Neuronal stem cell (in vitro differentiated cells): ENCODE results near the gene RNF157.
A peak's percentile ranks its signal among the peaks of the same experiment; 100 is the strongest.

Source experiments
- DNase-seq: peaks from one replicate; pipeline ENCODE4 v3.0.0-alpha.2; 2013; ENCODE audit warnings: low spot score
- H2AFZ ChIP-seq: one replicate; pipeline ENCODE4 v1.6.1; 2013; ENCODE audit warnings: mild to moderate bottlenecking, low read length, inconsistent platforms
- H2AK5ac ChIP-seq: 2 replicates; pipeline ENCODE4 v1.6.1; 2013; ENCODE audit warnings: low read depth, mild to moderate bottlenecking, inconsistent platforms, low read length, moderate library complexity, mixed read lengths
- H2BK120ac ChIP-seq: 2 replicates; pipeline ENCODE4 v1.6.1; 2013; ENCODE audit warnings: low read depth, mild to moderate bottlenecking, inconsistent platforms, low read length, moderate library complexity, mixed read lengths
- H2BK12ac ChIP-seq: one replicate; pipeline ENCODE4 v1.6.1; 2013; ENCODE audit warnings: low read length, inconsistent platforms
- H2BK15ac ChIP-seq: 2 replicates; pipeline ENCODE4 v1.6.1; 2013; ENCODE audit warnings: mild to moderate bottlenecking, low read length, inconsistent platforms, mixed read lengths
- H2BK5ac ChIP-seq: one replicate; pipeline ENCODE4 v1.6.1; 2013; ENCODE audit warnings: inconsistent platforms, mild to moderate bottlenecking, low read length, moderate library complexity
- H3K14ac ChIP-seq: one replicate; pipeline ENCODE4 v1.6.1; 2013; ENCODE audit warnings: low read length, inconsistent platforms
- H3K18ac ChIP-seq: 2 replicates; pipeline ENCODE4 v1.6.1; 2013; ENCODE audit warnings: low read length, inconsistent platforms
- H3K23ac ChIP-seq: 2 replicates; pipeline ENCODE4 v1.6.1; 2013; ENCODE audit warnings: low read depth, mild to moderate bottlenecking, mixed read lengths, low read length, inconsistent platforms; ENCODE audit not compliant: poor library complexity
- H3K27ac ChIP-seq: replicated peaks from 3 replicates; pipeline ENCODE4 v1.5.1; 2013; ENCODE audit warnings: low read length, inconsistent platforms
- H3K27me3 ChIP-seq, 3 experiments: 2 replicates each; pipeline ENCODE4 v1.6.1; 2013; ENCODE audit warnings: low read length in 3 of 3, mild to moderate bottlenecking in 2 of 3, inconsistent platforms in 1 of 3, low read depth in 1 of 3, mixed read lengths in 1 of 3, moderate library complexity in 1 of 3; ENCODE audit not compliant: control insufficient read depth in 3 of 3, insufficient read depth in 3 of 3
- H3K36me3 ChIP-seq, 2 donors: replicated peaks in 1 of 2; 2 replicates each; pipeline ENCODE4 v1.6.1; 2013; ENCODE audit warnings: low read length in 2 of 2; ENCODE audit not compliant: control insufficient read depth in 2 of 2, insufficient read depth in 2 of 2
- H3K4ac ChIP-seq: 2 replicates; pipeline ENCODE4 v1.6.1; 2013; ENCODE audit warnings: inconsistent platforms, mild to moderate bottlenecking, low read length, moderate library complexity
- H3K4me1 ChIP-seq, 2 donors: 1 replicate in 1 of 2; 2 replicates in 1 of 2; pipeline ENCODE4 v1.6.1; 2013; ENCODE audit warnings: low read length in 2 of 2, low read depth in 1 of 2; ENCODE audit not compliant: control insufficient read depth in 2 of 2, insufficient read depth in 1 of 2
- H3K4me2 ChIP-seq: one replicate; pipeline ENCODE4 v1.6.1; 2013; ENCODE audit warnings: mild to moderate bottlenecking, low read length, inconsistent platforms; ENCODE audit not compliant: insufficient read depth, poor library complexity, severe bottlenecking
- H3K4me3 ChIP-seq, 2 donors: 2 replicates each; pipeline ENCODE4 v1.5.1; 2013; ENCODE audit warnings: low read length in 2 of 2, mild to moderate bottlenecking in 2 of 2, inconsistent platforms in 1 of 2, moderate library complexity in 1 of 2
- H3K79me1 ChIP-seq: one replicate; pipeline ENCODE4 v1.6.1; 2013; ENCODE audit warnings: low read depth, mild to moderate bottlenecking, inconsistent platforms, low read length, moderate library complexity
- H3K9ac ChIP-seq: one replicate; pipeline ENCODE4 v1.6.1; 2013; ENCODE audit warnings: mild to moderate bottlenecking, low read depth, low read length, inconsistent platforms; ENCODE audit not compliant: poor library complexity
- H3K9me3 ChIP-seq, 2 donors: replicated peaks in 1 of 2; 2 replicates each; pipeline versions ENCODE3 to v1.6.1; 2013; ENCODE audit warnings: low read length in 2 of 2, mild to moderate bottlenecking in 2 of 2, inconsistent platforms in 1 of 2, low read depth in 1 of 2, mixed read lengths in 1 of 2, moderate library complexity in 1 of 2; ENCODE audit not compliant: control insufficient read depth in 2 of 2, insufficient read depth in 1 of 2
- H4K8ac ChIP-seq: one replicate; pipeline ENCODE4 v1.6.1; 2013; ENCODE audit warnings: low read depth, mild to moderate bottlenecking, inconsistent platforms, low read length, moderate library complexity
- H4K91ac ChIP-seq: one replicate; pipeline ENCODE4 v1.6.1; 2013; ENCODE audit warnings: low read length, low read depth, mild to moderate bottlenecking, inconsistent platforms; ENCODE audit not compliant: poor library complexity
- WGBS, 2 donors: extraction: QIAGEN DNeasy Blood & Tissue Kit; methylation state at CpG; one replicate each; pipeline ENCODE4 v1.1.7; 2013; ENCODE audit warnings: missing lambda C conversion rate in 2 of 2, mixed read lengths in 1 of 2; ENCODE audit not compliant: insufficient read length in 2 of 2, insufficient replicate concordance in 1 of 2; ENCODE audit errors: extremely low coverage in 2 of 2; 5-methylcytosine and 5-hydroxymethylcytosine counted together

Gene RNF157

DNA sequence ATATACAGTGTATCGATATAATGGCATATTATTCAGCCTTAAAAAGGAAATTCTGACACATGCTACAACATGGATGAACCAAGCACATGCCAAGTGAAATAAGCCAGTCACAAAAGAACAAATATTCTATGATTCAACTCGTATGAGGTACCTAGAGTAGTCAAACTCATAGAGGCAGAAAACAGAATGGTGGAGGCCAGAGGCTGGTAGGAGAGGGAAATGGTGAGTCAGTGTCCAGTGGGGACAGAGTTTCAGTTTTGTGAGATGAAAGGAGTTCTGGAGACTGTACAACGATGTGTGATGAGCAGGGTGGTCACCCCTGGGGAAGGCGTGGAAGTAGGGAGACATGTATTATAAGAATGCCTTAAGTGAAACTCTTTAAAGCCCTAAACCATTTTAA lies 39.9 kb downstream of the RNF157 start:
- Histone ChIP-seq H2AFZ (no peak overlapping the region), H4K8ac (no peak overlapping the region), H3K36me3 (peaks cover 2 to 64% of the 10 kb centered on the region in 2 donors), H4K91ac (no peak overlapping the region), H2AK5ac (no peak overlapping the region), H2BK5ac (no peak overlapping the region), H2BK12ac (no peak overlapping the region), H3K14ac (no peak overlapping the region), H3K27ac (no peak overlapping the region), H3K9me3 (peaks cover 0 to 1% of the 10 kb centered on the region in 2 donors), H3K18ac (no peak overlapping the region), H3K27me3 (no peaks in the 10 kb centered on the region), H3K4me1 (peaks cover 2 to 3% of the 10 kb centered on the region in 2 donors), H2BK120ac (no peak overlapping the region), H3K4ac (no peak overlapping the region), H3K79me1 (no peaks in the 10 kb centered on the region), H3K4me2 (no peak overlapping the region), H3K23ac (no peak overlapping the region), H2BK15ac (no peak overlapping the region), H3K9ac (no peak overlapping the region), H3K4me3 (no peak overlapping the region)
- DNase-seq = no peak
- no CpG with 5 or more reads among the region's 4 CpGs for WGBS, 2 donors

DNA sequence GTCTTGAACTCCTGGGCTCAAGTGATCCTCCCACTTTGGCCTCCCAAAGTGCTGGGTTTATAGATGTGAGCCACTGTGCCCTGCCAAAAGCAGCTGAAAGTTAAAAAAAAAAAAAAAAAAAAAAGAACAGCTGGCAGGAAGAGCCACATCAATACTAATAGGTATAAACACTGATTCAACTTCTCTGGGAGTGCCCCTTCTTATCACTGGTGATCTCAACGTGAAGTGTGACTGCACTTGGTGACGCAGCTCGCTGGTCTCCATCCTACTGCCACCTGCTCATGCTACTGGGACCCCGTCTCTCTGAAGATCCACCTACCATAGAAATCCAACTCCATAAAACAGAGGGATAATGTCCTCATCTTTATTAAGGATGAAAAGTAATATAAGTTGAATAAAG lies 40.8 kb downstream of the RNF157 start:
- Histone ChIP-seq H2BK120ac (no peak overlapping the region), H2AFZ (no peak overlapping the region), H2BK15ac (no peak overlapping the region), H3K9ac (no peak overlapping the region), H3K36me3 (peaks cover 2 to 64% of the 10 kb centered on the region in 2 donors), H2AK5ac (no peak overlapping the region), H3K27me3 (no peaks in the 10 kb centered on the region), H3K27ac (no peak overlapping the region), H3K23ac (no peak overlapping the region), H4K8ac (no peak overlapping the region), H2BK5ac (no peak overlapping the region), H3K4me3 (no peak overlapping the region), H3K9me3 (peaks cover 0 to 1% of the 10 kb centered on the region in 2 donors), H3K18ac (no peak overlapping the region), H3K14ac (no peak overlapping the region), H4K91ac (no peak overlapping the region), H3K4ac (no peak overlapping the region), H3K4me2 (no peak overlapping the region), H3K4me1 (peaks cover 1 to 2% of the 10 kb centered on the region in 2 donors), H2BK12ac (no peak overlapping the region), H3K79me1 (no peaks in the 10 kb centered on the region)
- no peak for DNase-seq
- no CpG with 5 or more reads among the region's 4 CpGs for WGBS, 2 donors

DNA sequence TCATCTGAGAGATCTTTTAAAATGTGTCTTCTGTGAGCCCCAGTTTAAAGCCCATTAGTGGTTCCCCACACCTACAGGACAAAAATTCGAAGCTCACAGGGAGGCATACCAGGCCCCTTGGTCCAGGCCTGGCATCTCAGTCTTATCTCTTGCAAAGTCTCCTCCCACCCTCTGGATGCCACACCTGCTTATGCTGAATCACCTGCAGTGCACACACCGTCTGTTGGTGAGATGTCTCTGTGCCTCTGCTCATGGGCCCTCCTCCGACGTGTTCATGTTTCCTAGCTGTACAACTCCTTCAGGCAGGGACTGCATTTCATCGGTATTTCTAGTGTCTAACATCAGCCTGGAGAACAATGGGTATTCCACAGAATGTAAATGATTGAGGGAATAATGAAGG lies 41.6 kb downstream of the RNF157 start:
- Histone ChIP-seq H3K27ac (no peak overlapping the region), H2AFZ (no peak overlapping the region), H3K27me3 (no peaks in the 10 kb centered on the region), H3K18ac (no peak overlapping the region), H3K4ac (no peak overlapping the region), H4K91ac (no peak overlapping the region), H3K9me3 (peaks cover 0 to 1% of the 10 kb centered on the region in 2 donors), H3K36me3 (peaks cover 2 to 64% of the 10 kb centered on the region in 2 donors), H2BK15ac (no peak overlapping the region), H3K4me3 (no peak overlapping the region), H3K4me2 (no peak overlapping the region), H3K79me1 (no peaks in the 10 kb centered on the region), H2AK5ac (no peak overlapping the region), H3K4me1 (peaks cover 1 to 6% of the 10 kb centered on the region in 2 donors), H2BK12ac (no peak overlapping the region), H2BK120ac (no peak overlapping the region), H3K23ac (no peak overlapping the region), H3K14ac (no peak overlapping the region), H4K8ac (no peak overlapping the region), H3K9ac (peak overlapping the region; percentile 7), H2BK5ac (no peak overlapping the region)
- no peak for DNase-seq
- WGBS, 2 donors = no CpG with 5 or more reads among the region's 5 CpGs

DNA sequence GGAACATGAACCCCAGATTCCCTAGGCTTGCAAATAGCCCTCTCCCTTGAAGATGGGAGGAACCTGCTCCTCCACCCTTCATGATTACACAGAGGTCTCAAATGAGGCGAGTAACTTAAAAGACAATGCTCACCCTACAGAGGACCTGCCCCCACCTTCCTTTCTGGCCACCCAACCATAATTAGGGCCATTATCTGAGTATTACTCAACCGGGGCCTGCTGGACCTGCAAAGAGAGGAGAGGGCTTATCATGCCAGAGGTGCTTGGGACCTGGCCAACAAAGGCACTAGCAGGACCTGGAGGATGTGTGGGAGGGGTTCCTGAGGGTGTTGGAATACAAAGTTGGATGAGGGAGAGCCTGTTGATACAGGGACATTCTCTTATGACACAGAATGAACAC lies 42.4 kb downstream of the RNF157 start:
- H2AK5ac ChIP-seq = no peak overlapping the region
- H3K27me3 ChIP-seq = no peaks in the 10 kb centered on the region
- H2BK12ac ChIP-seq = no peak overlapping the region
- no peaks in the 10 kb centered on the region for H3K79me1 ChIP-seq
- H2AFZ ChIP-seq = no peak overlapping the region
- H3K4me1 ChIP-seq = peaks cover 4 to 11% of the 10 kb centered on the region in 2 donors
- no peak overlapping the region for H3K4me2 ChIP-seq
- no peak overlapping the region for H3K23ac ChIP-seq
- H2BK15ac ChIP-seq = no peak overlapping the region
- H3K4me3 ChIP-seq = no peak overlapping the region
- H3K9ac ChIP-seq = no peak overlapping the region
- no peak overlapping the region for H4K91ac ChIP-seq
- H3K27ac ChIP-seq = no peak overlapping the region
- no peak for DNase-seq
- no peak overlapping the region for H3K18ac ChIP-seq
- no peak overlapping the region for H2BK5ac ChIP-seq
- whole genome bisulfite sequencing, 2 donors = no CpG with 5 or more reads among the region's 2 CpGs
- H2BK120ac ChIP-seq = no peak overlapping the region
- no peak overlapping the region for H3K14ac ChIP-seq
- H4K8ac ChIP-seq = no peak overlapping the region
- peaks cover 2 to 61% of the 10 kb centered on the region in 2 donors for H3K36me3 ChIP-seq
- peaks cover 0 to 1% of the 10 kb centered on the region in 2 donors for H3K9me3 ChIP-seq
- no peak overlapping the region for H3K4ac ChIP-seq
